Esophagus mucosa (tissue), 1 donor: Measurements from ENCODE around the gene CCDC149. TPM values are rescaled to one million over a fixed set of nuclear protein-coding genes. Genes with fewer than 3 reads are reported as not detected.
A peak's percentile ranks its signal among the peaks of the same experiment; 100 is the strongest.

Source experiments
- ATAC-seq: fragments of 200-7000 bp; cut with Tn5 transposase; one replicate; pipeline ENCODE4 v1.9.1; 2020
- total RNA-seq: library from RNA; stranded (reverse); gene quantifications from one replicate; pipeline ENCODE4 v1.2.4, GENCODE V29; 2023
- donor health status: DM: yes; HTN: yes; CAD: no.

CCDC149 gene
- total RNA-seq, 1 donor from 2014 or later = 2.7 TPM

DNA sequence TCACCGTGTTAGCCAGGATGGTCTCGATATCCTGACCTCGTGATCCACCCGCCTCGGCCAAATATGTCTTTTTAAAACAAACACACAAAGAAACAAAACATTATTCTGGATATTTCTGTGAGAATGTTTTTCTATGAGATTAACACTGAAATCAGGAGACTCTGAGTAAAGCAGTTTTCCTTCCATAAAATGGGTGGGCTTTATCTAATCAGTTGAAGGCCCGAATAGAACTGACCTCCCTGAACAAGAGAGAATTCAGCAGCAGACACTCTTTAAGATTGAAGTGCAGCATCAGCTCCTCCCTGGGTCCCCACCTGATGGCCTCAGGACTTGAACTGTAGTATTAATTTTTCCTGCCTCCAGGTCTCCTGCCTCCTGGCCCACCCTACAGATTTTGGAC is 139.9 kb downstream of the CCDC149 start:
- no peak for ATAC-seq

DNA sequence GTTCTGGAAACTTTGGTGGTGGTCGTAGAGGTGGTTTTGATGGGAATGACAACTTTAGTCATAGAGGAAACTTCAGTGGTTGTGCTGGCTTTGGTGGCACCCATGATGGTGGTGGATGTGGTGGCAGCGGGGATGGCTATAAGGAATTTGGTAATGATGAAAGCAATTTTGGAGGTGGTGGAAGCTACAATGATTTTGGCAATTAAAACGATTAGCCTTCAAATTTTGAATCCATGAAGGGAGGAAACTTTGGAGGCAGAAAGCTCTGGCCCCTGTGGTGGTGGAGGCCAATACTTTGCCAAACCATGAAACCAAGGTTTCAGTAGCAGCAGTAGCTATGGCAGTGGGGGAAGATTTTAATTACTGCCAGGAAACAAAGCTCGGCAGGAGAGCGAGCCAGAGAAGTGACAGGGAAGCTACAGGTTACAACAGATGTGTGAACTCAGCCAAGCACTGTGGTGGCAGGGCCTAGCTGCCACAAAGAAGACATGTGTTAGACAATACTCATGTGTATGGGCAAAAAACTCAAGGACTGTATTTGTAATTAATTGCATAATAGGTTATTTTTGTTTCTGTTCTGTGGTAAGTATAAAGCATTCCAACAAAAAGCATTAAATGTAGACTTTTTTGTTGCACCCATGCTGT is 140.7 kb downstream of the CCDC149 start:
- no peak for ATAC-seq

GRCh38 chr4:24771241-24771640 is 141.6 kb downstream of the CCDC149 start:
- ATAC-seq = no peak

GRCh38 chr4:24770667-24771066 is 142.2 kb downstream of the CCDC149 start:
- no peak for ATAC-seq

- ATAC-seq = peak; percentile 60
These were observed 142.7 kb downstream of the CCDC149 start for GRCh38 chr4:24770032-24770584.

DNA sequence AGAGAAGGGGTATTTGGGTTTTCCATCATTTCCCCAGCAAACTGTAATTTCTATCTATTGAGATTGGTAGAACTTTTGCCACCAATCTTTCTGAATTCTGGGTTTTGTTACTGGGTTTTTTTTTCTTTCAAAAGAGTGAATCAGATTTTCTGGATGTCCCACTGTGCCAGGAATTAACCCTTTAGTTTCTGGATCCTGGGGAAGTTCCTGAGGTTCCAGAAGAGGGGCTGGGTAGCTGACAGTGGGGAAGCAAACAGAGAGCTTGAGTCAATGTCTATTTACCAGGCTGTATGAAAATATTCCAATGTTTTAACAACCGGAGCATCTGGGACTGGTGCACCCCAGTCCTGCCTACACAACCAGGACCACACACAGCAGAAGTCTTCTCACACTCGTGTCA is 143.3 kb downstream of the CCDC149 start:
- no peak for ATAC-seq

DNA sequence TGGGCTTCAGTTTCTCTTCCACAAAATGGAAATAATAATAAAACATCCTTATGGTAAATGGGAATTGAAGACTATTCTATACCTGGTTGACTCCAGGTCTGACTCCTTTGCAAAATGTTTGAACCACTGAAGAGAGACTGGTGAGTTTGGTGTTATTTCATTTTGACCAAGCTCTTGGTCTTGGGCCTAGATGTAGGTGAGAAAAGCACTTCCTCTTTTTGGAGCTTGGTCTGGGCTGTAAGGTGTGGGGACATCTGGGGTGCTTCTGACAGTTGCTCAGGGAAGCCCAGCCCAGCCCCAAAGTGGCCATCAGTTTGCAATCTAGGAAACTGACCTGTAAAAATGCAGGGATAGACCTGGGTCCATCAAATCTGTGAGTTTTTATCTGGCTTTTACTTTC is 144.2 kb downstream of the CCDC149 start:
- no peak for ATAC-seq

- ATAC-seq = no peak
These were observed 144.8 kb downstream of the CCDC149 start for GRCh38 chr4:24768006-24768405.

GRCh38 chr4:24765376-24765988 is 147.4 kb downstream of the CCDC149 start:
- no peak for ATAC-seq

DNA sequence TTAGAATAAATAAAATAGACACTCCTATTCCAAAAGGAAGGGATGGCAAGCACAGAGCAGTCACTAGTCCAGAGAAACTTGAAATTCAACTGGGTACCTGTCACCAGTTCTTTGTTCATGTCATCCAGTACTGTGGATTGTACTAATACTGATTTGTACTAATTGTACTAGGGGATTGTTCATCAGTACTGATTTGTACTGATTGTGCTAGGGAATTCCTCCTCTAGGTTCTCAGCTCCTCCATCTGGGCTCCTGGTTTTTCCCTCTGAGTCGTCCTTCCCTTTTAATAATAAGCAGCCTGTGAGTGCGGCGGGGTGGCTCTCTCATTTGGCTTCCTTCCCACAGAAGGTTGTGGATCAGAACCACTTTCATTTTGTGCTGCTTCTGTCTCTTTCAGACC is 148.5 kb downstream of the CCDC149 start:
- ATAC-seq = peak; percentile 83

GRCh38 chr4:24763631-24764297 is 149.1 kb downstream of the CCDC149 start:
- peak; percentile 96 for ATAC-seq

Other genes with a start within 250 kb of the CCDC149 start
- gene SOD3, start 117.5 kb downstream of the CCDC149 start, total RNA-seq = 3.4 TPM
- gene LGI2, start 117.9 kb upstream of the CCDC149 start, total RNA-seq = 0.20 TPM
- 4.4 TPM for gene SEPSECS, start 247.4 kb upstream of the CCDC149 start, total RNA-seq